Right lobe of liver (tissue), 6 donors: ENCODE measurements around the gene PGC. TPM values are rescaled to one million over a fixed set of nuclear protein-coding genes. Genes with fewer than 3 reads are reported as not detected.
A peak's percentile ranks its signal among the peaks of the same experiment; 100 is the strongest.

Source experiments
- ATAC-seq, 4 donors: fragments of 200-7000 bp; cut with Tn5 transposase; one replicate each; pipeline ENCODE4 v1.9.1; 2020; ENCODE audit warnings: mild to moderate bottlenecking in 4 of 4, moderate library complexity in 4 of 4
- DNase-seq, 3 donors: peaks; one replicate each; pipeline ENCODE4 v3.0.0-alpha.2; 2020
- H3K27ac ChIP-seq, 3 donors: fragments of 200-600 bp; one replicate each; pipeline ENCODE4 v1.8.0; 2022
- H3K27me3 ChIP-seq, 2 donors: fragments of 200-600 bp; one replicate each; pipeline ENCODE4 v1.8.0; 2022
- H3K36me3 ChIP-seq, 4 donors: fragments of 200-600 bp; sonication (generic) in 1 of 4; one replicate each; pipeline versions ENCODE4 v1.5.1 to v1.8.0; 2017 to 2022; ENCODE audit warnings: control low read depth in 1 of 4
- H3K4me1 ChIP-seq, 4 donors: fragments of 200-600 bp; sonication (generic) in 1 of 4; one replicate each; pipeline versions ENCODE4 v1.5.1 to v1.8.0; 2017 to 2022; ENCODE audit warnings: control low read depth in 1 of 4
- H3K4me3 ChIP-seq, 3 donors: fragments of 200-600 bp; one replicate each; pipeline ENCODE4 v1.8.0; 2022
- H3K9me3 ChIP-seq, 4 donors: fragments of 200-600 bp; sonication (generic) in 1 of 4; one replicate each; pipeline versions ENCODE4 v1.5.1 to v1.8.0; 2017 to 2022; ENCODE audit warnings: control low read depth in 1 of 4
- CTCF ChIP-seq, 4 donors: fragments of 200-600 bp in 3 of 4; fragments of 450-650 bp in 1 of 4; IDR thresholded peaks; one replicate each; pipeline versions ENCODE4 v1.5.1 to v1.8.0; 2016 to 2022; ENCODE audit warnings: antibody characterized with exemption in 4 of 4, mild to moderate bottlenecking in 2 of 4
- POLR2A ChIP-seq: fragments of 450-650 bp; IDR thresholded peaks from one replicate; pipeline ENCODE4 v1.6.1; 2017; ENCODE audit warnings: antibody characterized with exemption, mild to moderate bottlenecking
- WGBS: methylation state at CpG from one replicate; pipeline ENCODE4 v1.1.6; 2018; ENCODE audit warnings: low coverage, low lambda C conversion rate; ENCODE audit not compliant: insufficient coverage; ENCODE audit errors: missing lambda C conversion rate; 5-methylcytosine and 5-hydroxymethylcytosine counted together
- intact Hi-C, 2 donors: fragments of 100-400 bp; cut with DNase I; formaldehyde crosslinking; loops; one replicate each; pipeline versions ENCODE4 v1.11.2 to v1.14.1; 2022
- total RNA-seq, 6 experiments: library from RNA; depleted of rRNA in 2 of 6; stranded (reverse); fragments of >200 nt in 2 of 6; fragmentation: NEBNext Ultra II Directional in 3 of 6; extraction: Animal tissue kit (Norgen Biotek cat#: 25700) in 3 of 6; gene quantifications; one replicate each; pipeline versions ENCODE4 v1.1.0 to v1.2.4, GENCODE V29; 2016 to 2023
- donor health status: DM: no; HTN: yes; CAD: no.
- donor health status: DM: no; HTN: no; CAD: no.
- donor health status: DM: no; HTN: no; CAD: no.
- donor health status: DM: no; HTN: yes; CAD: no.
- donor health status: DM: no; HTN: yes; CAD: no.

The PGC gene
- total RNA-seq, 6 experiments from 2014 or later, result 0.31 TPM; not detected in 5

GRCh38 chr6:41778895-41779294, 31.7 kb upstream of the PGC start:
- intact Hi-C loops, result no loop called here
- Histone ChIP-seq H3K9me3 (no peaks in the 10 kb centered on the region), H3K27me3 (no peaks in the 10 kb centered on the region), H3K36me3 (peaks cover 0 to 16% (median 8%) of the 10 kb centered on the region in 4 donors), H3K27ac (no peak overlapping the region), H3K4me3 (peak overlapping the region; percentile 58 to 76 (median 65)), H3K4me1 (peaks cover 0 to 17% (median 5%) of the 10 kb centered on the region in 4 donors)
- TF ChIP-seq CTCF (IDR thresholded peaks at IDR 0.05) (no peak), POLR2A (no peak)
- no peak for ATAC-seq
- WGBS, result 27% methylated on average over 6 of the region's 6 CpGs
- no peak for DNase-seq

- intact Hi-C loops, result no loop called here
These were observed 30.5 kb upstream of the PGC start for GRCh38 chr6:41777551-41778285.

GRCh38 chr6:41775293-41775882, 28.2 kb upstream of the PGC start:
- Histone ChIP-seq H3K4me3 (no peak overlapping the region), H3K27me3 (no peaks in the 10 kb centered on the region), H3K9me3 (no peaks in the 10 kb centered on the region), H3K27ac (no peak overlapping the region), H3K4me1 (peaks cover 0 to 6% (median 0%) of the 10 kb centered on the region in 4 donors), H3K36me3 (peaks cover 0 to 42% (median 13%) of the 10 kb centered on the region in 4 donors)
- ATAC-seq, result no peak
- TF ChIP-seq CTCF (IDR thresholded peaks at IDR 0.05) (no peak), POLR2A (no peak)
- intact Hi-C loops, result no loop called here
- 58% methylated on average over 3 of the region's 13 CpGs for WGBS
- DNase-seq, result no peak

More at GRCh38 chr6:41777551-41778285, 30.5 kb upstream of the PGC start:
- ATAC-seq (no peak), DNase-seq (no peak)
- WGBS, result 60% methylated on average over 1 of the region's 5 CpGs
- peaks cover 0 to 17% (median 5%) of the 10 kb centered on the region in 4 donors for H3K4me1 ChIP-seq
- H3K27me3 ChIP-seq, result no peaks in the 10 kb centered on the region
- peaks cover 0 to 22% (median 8%) of the 10 kb centered on the region in 4 donors for H3K36me3 ChIP-seq
- no peak overlapping the region for H3K4me3 ChIP-seq
- no peak overlapping the region for H3K27ac ChIP-seq
- TF ChIP-seq POLR2A (no peak), CTCF (IDR thresholded peaks at IDR 0.05) (no peak)
- H3K9me3 ChIP-seq, result no peaks in the 10 kb centered on the region

- DNase-seq (no peak), ATAC-seq (no peak)
- H3K4me3 ChIP-seq, result no peak overlapping the region
- H3K9me3 ChIP-seq, result no peaks in the 10 kb centered on the region
- TF ChIP-seq POLR2A, result no peak
- no peak for TF ChIP-seq CTCF (IDR thresholded peaks at IDR 0.05)
- intact Hi-C loops, result no loop called here
- peaks cover 0 to 42% (median 13%) of the 10 kb centered on the region in 4 donors for H3K36me3 ChIP-seq
- no peaks in the 10 kb centered on the region for H3K27me3 ChIP-seq
- H3K4me1 ChIP-seq, result peaks cover 0 to 6% (median 0%) of the 10 kb centered on the region in 4 donors
- 73% methylated on average over 2 of the region's 3 CpGs for WGBS
- H3K27ac ChIP-seq, result no peak overlapping the region
These were observed 27.6 kb upstream of the PGC start for GRCh38 chr6:41774841-41775240.
